ENCODE results near the gene RAB3A.

The RAB3A gene

DNA sequence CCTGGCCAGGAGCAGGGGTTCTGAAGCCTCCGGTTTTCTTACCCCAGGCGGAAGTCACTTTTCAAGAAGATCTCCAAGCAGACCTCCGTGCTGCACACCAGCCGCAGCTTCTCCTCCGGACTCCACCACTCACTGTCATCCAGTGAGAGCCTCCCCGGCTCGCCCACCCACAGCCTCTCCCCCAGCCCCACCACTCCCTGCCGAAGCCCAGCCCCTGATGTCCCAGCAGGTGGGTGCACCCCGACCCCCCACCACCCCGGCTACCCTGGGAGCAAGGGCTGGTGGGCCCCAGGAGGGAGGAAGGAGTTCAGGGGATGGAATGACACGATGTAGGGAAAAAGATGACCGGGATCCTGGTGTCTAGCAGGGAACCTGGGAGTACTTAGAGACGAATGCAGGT lies 56.4 kb downstream of the RAB3A start:
- no peak for DNase-seq
